HG03135 (cell line): ENCODE measurements around the gene BOK.

Source experiments
- ATAC-seq: cut with Tn5 transposase; IDR thresholded peaks from one replicate; pipeline ENCODE4 v1.9.1; 2021; ENCODE audit warnings: mild to moderate bottlenecking, moderate library complexity; ENCODE audit not compliant: unreplicated experiment

The BOK gene

GRCh38 chr2:241538838-241539615 lies 19.5 kb upstream of the BOK start:
- no peak for ATAC-seq

GRCh38 chr2:241539616-241540374 lies 18.8 kb upstream of the BOK start:
- no peak for ATAC-seq

- ATAC-seq, result no peak
Measured at GRCh38 chr2:241540401-241540770, 18.2 kb upstream of the BOK start.

DNA sequence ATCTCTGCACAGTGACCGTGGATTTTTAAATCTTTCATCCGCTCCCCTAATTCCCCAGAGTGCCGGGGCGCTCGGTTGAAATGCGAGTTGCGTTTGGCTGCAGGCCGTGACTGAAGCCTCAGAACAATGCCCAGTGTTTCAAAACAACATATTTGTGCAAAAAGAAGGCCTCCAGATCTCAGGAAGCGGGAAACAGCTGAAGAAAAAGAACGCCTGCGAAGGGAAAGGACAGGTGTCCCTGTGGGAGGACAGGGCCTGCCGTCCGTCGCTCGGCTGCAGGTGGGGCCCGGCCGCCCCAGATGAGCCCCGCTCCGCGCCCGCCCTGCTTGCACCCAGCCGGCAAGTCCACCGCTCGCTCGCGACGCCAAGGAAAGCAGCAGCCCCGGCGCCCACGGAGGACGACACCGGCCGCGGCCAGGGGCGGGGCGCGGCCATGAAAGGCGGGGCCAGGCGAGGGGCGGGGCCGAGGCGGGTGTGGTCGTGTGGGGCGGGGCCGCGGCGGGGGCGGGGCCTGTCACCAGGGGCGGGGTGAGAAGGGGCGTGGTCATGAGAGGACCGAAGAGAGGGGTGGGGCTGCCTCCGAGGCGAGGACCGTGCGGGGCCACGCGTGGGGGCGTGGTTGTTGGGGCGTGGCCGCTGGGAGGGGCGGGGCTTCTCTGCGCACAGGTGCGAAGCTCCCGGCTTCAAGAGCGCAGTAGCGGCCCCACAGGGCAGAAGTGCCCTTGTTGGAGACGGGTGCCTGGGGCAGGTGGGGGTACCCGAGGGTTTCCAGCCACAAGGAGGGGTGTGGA lies 17.6 kb upstream of the BOK start:
- ATAC-seq, result no peak

GRCh38 chr2:241541564-241542277 lies 16.8 kb upstream of the BOK start:
- ATAC-seq, result no peak

DNA sequence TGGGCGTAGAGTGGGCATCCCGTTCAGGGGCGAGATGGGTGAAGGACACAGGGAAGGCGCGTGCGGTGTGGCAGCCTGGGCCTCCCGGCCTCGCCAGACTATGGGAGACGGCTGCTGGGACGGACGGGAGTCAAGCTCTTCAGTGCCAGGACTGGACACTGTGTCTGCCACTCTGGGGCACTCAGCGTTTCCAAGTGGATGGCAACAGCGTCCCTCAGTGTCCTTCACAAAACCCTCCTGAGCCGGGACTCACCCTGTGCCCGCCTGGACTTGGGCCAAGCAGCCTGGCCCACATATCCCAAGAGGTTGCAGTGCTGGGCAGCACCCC lies 16.3 kb upstream of the BOK start:
- no peak for ATAC-seq

DNA sequence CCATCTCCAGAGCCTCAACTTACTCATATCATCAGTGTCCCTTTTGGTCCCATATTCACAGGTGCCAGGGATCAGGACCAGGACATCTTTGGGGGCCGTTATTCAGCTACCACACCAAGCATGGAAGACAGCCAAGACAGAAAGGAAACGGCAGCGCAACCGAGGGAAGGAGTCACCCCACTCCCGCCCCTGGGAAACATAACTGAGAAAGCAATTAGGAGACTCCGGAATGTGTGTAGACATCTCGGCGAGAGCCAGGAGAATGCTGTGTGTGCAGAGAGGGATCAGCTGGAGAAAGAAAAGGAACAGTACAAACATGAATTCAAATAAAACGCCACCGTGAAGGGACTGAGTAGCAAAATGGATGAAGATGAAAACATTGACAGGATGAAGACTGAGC lies 13.4 kb upstream of the BOK start:
- no peak for ATAC-seq

DNA sequence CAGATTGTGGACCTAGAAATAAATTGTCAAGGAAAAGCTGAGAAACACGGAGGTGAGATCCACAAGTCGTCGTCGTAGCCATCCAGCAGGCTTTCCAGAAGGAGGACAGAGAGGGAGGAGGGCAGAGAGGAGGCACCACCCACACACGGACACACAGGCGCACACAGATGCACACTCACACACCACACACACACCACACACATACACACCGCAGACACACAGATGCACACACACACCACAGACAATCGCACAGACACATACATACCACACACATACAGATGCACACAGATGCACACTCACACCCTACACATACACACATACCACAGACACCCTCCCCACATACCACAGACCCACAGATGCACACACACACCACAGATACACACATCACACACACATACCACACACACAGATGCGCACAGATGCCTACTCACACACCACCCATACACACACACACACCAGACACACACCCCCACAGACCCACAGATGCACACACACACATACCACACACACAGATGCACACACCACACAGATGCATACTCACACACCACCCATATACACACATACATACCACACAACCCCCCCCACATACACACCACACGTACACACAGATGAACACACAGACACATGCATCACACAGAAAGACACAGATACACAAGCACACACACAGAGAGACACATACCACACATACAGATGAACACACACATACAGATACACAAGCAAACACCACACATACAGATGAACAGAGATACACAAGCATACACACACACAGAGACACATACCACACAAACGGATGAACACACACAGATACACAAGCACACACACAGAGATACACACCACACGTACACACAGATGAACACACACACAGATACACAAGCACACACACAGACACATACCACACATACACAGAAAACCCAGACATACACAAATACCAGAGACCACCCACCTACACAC lies 12.7 kb upstream of the BOK start:
- ATAC-seq, result no peak

GRCh38 chr2:241546771-241547498 lies 11.6 kb upstream of the BOK start:
- no peak for ATAC-seq

DNA sequence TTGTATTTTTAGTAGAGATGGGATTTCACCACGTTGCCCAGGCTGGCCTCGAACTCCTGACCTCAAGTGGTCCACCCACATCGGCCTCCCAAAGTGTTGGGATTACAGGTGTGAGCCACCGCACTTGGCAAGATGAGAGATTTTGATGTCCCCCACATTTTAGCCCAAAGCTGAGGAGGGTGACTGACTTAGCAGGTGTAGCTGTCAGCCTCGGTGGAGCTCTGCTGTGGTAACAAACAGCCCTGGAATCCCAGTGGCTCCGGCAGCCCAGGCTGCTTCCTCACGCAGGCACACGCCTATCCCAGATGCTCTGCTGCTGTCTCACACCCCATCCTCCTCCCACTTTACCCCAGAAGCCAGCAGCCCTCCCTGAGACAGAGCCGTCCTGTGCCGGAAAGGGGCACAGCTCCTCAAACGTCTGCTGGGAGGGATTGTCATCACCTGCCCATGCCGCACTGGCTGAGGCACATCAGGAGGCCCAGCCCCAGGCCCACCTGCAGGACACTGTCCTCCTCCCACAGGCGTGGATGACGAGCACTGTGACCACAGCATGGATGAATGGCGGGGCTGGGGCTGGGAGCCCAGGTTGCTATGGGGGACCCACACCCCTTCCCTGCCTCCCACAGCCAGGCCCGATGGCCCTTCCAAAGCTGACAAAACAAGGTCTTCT lies 10.6 kb upstream of the BOK start:
- no peak for ATAC-seq

- no peak for ATAC-seq
Measured at GRCh38 chr2:241548451-241548835, 10.1 kb upstream of the BOK start.

DNA sequence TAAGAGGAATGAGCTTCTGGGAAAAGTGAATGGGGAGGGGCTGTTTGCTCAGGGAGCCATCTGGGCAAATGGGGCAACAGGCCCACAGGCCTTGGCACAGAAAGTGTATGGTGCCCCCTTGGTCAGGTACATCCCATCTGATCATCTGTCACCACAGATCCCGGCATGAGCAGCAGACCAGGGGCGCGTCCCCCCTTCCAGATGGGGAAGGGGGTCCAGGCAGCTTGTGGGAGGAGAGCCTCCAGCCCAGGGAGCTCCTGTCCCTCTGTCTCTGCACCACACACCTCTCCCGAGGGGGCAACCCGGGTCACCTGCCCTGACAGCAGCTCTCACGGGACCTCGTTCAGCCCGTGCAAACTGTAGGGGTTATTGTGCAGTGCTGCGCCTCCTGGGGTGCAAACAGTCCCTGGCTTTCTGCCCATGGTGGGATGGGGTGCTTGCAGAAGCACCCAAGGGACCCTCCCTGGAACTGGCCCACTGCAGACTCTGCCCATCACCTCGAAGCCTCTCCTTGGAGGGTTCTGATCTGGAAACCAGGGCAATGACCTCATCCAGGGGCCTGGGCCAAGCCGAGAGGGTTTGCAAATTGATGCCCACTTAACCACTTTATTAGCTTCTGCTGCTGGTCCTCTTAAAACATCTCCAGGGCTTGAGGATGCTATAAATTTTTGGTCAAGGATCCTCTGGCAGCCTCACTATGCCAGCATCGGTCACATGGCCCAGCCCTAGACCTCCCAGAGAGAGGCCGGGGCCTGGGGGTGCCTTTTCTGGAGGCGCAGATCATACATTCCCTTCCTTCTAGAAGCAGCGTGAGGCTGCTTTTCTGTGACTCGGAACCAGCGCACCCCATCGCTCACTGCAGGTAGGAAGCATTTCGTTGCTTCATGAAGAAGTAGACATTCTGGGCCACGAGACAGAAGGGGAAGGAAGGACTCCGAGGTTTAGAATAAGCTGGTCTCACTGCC lies 7.6 kb upstream of the BOK start:
- no peak for ATAC-seq

DNA sequence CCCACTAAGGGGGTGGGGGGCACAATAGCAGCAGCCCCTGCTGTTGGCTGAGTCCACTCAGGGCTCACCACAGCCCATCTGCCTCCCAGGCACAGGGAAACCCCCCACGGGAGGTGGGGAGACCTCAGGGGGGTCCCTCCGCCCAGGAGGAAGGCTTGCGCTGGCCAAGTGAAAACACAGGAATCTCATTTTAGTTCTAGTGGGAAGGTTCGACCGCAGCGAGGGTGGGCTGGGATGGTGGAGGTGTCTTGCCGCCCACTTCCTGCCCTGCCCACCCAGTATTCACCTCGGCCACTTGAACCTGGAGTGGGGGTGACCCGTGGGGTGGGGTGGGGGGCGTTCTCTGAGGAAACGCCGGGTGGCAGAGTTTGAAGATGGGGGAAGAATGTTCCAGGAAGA lies 6.9 kb upstream of the BOK start:
- ATAC-seq, result no peak

- ATAC-seq, result no peak
Measured at GRCh38 chr2:241551998-241552737, 6.4 kb upstream of the BOK start.

GRCh38 chr2:241553512-241553830 lies 5.1 kb upstream of the BOK start:
- ATAC-seq, result no peak

GRCh38 chr2:241553981-241554380 lies 4.6 kb upstream of the BOK start:
- no peak for ATAC-seq

GRCh38 chr2:241554610-241555322 lies 3.8 kb upstream of the BOK start:
- no peak for ATAC-seq
